ENCODE measurements around the gene ANKRD10.

The ANKRD10 gene

DNA sequence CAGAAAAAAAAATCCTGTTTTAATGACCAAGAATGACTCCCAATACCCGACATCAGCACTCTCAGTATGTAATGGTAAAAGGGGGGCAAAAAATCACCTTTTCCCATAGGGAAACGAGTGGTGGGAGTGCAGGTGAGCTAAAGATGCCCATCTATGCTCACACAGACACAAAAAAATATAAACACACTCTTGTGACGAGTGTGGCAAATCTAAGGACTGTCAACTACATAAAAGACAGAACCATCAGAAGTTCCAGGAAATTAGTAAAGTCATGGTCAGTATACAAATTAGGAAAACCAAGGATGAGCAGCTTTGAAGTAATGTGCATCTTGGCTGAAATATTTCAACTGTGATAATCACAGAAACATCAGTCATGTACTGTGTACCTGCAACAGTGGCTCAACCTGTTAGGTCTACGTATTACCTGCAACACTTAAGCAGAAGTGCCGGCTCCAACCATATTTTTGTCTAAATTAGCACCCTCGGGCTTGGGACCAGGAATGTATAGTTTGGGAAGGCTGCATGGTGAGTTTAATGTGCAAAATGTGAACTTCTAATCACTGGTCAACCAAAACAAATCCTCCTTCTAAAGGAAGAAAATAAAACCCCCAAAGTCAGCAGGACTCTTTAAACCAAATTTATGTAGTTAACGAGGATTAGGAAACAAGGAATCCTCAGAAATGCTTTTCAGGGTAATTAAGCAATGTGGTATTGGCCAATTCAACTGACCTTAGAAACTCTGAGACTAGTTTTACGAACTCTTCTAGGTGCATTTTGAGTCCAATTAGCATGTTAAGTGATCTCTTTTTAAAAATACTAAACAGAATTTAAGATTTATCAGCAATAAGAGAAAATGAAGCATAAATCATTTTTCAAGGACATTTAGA is 24.3 kb downstream of the ANKRD10 start:
- Histone ChIP-seq H3K9me3 (ENCODE audit: control insufficient read depth, insufficient read depth, low read depth, low read length) (no peaks in the 10 kb centered on the region), H3K4me3 (ENCODE audit: low read depth, low read length) (no peak overlapping the region), H3K36me3 (ENCODE audit: control insufficient read depth in 2 of 2, insufficient read depth in 1 of 2, low read length in 2 of 2) (peaks cover 4 to 20% of the 10 kb centered on the region in 2 experiments; a peak in 2 of 3 replicates), H3K27ac (ENCODE audit: extremely low read depth, low read depth, low read length) (no peak overlapping the region), H3K4me1 (ENCODE audit: control insufficient read depth, insufficient read depth, low read length) (no peaks in the 10 kb centered on the region)
- TF ChIP-seq SCRT1 (tag by site-specific recombination; IDR thresholded peaks at IDR 0.05; ENCODE audit: borderline replicate concordance) (peak; percentile 69), WT1 (tag by site-specific recombination; IDR thresholded peaks at IDR 0.05) (0 out of 2 replicates have a peak, but pooled peaks have one; percentile 39), GLIS2 (tag by site-specific recombination; IDR thresholded peaks at IDR 0.05) (no peak), SCRT2 (tag by site-specific recombination; IDR thresholded peaks at IDR 0.05) (0 out of 2 replicates have a peak, but pooled peaks have one; percentile 12), FEZF1 (tag by site-specific recombination; IDR thresholded peaks at IDR 0.05) (peak; percentile 31; the same call in 1 of the 2 replicates)
- TF ChIP-seq, protein P1, sequence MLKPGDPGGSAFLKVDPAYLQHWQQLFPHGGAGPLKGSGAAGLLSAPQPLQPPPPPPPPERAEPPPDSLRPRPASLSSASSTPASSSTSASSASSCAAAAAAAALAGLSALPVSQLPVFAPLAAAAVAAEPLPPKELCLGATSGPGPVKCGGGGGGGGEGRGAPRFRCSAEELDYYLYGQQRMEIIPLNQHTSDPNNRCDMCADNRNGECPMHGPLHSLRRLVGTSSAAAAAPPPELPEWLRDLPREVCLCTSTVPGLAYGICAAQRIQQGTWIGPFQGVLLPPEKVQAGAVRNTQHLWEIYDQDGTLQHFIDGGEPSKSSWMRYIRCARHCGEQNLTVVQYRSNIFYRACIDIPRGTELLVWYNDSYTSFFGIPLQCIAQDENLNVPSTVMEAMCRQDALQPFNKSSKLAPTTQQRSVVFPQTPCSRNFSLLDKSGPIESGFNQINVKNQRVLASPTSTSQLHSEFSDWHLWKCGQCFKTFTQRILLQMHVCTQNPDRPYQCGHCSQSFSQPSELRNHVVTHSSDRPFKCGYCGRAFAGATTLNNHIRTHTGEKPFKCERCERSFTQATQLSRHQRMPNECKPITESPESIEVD (tag by site-specific recombination; IDR thresholded peaks at IDR 0.05) = peak; percentile 84
- POLR2A ChIA-PET = no interaction called here
- CTCF ChIA-PET = interaction anchor here (1.0 kb wide), 1 partner anchor 25 kb away, joined by 3 read pairs; the partner anchor contains the start of gene ANKRD10

DNA sequence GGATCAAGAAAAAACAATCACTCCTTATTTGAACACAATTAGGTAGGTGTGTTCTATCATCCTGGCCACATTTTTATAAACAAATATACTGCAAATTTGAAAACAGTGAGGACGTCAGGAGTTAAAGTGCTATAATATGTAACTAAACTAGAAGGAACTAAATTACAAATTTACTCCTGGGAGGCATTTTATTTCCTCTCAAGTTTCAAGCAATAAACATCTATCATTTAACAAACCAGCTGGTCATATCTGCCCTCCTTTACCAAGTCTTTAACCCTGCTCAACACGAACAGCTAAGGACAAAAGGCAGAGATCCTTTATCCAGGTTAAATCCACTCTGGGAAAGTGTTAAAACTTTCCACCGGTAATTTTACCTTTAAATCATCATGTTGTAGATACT is 26.5 kb downstream of the ANKRD10 start:
- Histone ChIP-seq H3K36me3 (ENCODE audit: control insufficient read depth in 2 of 2, insufficient read depth in 1 of 2, low read length in 2 of 2) (peaks cover 4 to 10% of the 10 kb centered on the region in 2 experiments; a peak in 2 of 3 replicates), H3K27ac (ENCODE audit: extremely low read depth, low read depth, low read length) (no peak overlapping the region), H3K9me3 (ENCODE audit: control insufficient read depth, insufficient read depth, low read depth, low read length) (no peaks in the 10 kb centered on the region), H3K4me3 (ENCODE audit: low read depth, low read length) (no peak overlapping the region), H3K4me1 (ENCODE audit: control insufficient read depth, insufficient read depth, low read length) (no peaks in the 10 kb centered on the region)
- no peak for TF ChIP-seq KLF16 (tag by site-specific recombination; IDR thresholded peaks at IDR 0.05)
- TF ChIP-seq, protein P1 (tag by site-specific recombination; IDR thresholded peaks at IDR 0.05) = peak; percentile 11; the same call in 1 of the 2 replicates
- POLR2A ChIA-PET = no interaction called here
- CTCF ChIA-PET = no interaction called here

DNA sequence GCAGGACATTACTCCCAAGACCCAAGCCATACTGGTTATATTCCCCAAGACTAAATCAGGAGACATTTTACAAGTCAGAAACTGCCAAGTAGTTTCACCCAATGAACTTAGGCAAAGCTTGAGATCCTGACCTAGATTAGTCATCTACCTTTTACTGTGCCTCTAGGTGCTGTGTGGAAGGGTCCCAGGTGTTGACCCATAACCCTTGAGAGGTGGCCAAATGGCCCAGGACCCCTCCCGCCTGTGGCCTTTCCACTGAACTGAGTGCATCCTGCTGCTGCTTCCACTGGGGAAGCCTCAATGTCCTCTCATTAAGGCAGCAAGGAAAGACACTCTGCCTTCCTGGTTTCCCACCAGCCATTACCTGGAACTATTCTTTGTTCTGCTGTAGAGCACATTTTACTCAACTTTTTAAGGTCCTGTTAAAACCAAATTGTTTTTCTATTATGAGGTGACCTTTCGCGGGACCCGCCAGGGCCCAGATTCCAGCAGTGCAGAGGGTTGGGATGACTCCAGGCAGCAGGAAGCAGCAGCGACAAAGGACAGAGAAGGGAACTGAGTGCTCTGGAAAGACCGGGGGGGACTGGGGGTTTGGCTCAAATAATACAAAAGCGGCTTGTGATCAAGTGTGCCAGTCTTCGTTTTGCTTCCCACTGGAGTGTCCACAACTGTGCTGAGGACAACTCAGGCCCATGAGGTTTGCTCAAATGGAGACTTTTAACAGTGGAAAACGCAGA is 27.1 kb downstream of the ANKRD10 start:
- no peak overlapping the region for H3K27ac ChIP-seq (ENCODE audit: extremely low read depth, low read depth, low read length)
- ChIA-PET POLR2A (no interaction called here), CTCF (no interaction called here)

DNA sequence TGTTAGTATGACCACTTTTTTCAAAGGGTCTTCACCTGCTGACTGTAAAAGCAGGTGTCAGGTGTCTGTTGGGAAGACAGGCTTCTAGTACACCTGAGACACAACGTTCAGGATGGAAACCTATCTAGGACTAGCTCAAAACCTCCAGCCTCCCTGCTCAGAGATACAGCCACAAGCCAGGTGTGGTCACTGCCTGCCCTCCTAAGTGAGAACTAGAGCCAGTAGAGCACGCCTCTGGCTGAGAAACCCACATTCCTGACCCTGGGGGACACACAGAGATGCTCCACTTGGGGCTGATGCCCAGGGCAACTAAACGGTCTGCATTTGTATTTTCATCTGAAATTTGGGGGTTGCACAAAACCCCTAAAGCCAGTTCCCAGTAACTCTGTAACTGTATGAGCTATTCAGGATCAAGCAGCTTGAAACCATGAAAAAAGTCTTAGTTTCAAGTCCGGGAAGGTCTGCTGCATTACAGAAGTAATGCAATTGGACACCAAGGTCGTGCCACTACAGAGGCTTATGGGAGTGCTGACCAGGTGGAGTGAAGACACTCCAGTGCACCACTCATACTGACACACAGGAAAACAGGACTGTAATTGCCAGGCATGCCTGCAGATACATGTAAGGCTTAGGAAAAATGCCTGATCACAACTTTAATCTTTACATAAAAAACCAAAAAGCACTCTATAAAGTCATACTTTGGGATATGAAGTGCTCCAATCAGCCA is 27.8 kb downstream of the ANKRD10 start:
- TF ChIP-seq ZNF785 (tag by site-specific recombination; IDR thresholded peaks at IDR 0.05) (no peak), ZFP3 (tag by site-specific recombination; IDR thresholded peaks at IDR 0.05; ENCODE audit: low read depth) (no peak), GLI4 (tag by site-specific recombination; IDR thresholded peaks at IDR 0.05) (no peak), ZNF473 (tag by site-specific recombination; IDR thresholded peaks at IDR 0.05) (no peak), SCRT2 (tag by site-specific recombination; IDR thresholded peaks at IDR 0.05) (peak; percentile 24)
- TF ChIP-seq, protein P2, sequence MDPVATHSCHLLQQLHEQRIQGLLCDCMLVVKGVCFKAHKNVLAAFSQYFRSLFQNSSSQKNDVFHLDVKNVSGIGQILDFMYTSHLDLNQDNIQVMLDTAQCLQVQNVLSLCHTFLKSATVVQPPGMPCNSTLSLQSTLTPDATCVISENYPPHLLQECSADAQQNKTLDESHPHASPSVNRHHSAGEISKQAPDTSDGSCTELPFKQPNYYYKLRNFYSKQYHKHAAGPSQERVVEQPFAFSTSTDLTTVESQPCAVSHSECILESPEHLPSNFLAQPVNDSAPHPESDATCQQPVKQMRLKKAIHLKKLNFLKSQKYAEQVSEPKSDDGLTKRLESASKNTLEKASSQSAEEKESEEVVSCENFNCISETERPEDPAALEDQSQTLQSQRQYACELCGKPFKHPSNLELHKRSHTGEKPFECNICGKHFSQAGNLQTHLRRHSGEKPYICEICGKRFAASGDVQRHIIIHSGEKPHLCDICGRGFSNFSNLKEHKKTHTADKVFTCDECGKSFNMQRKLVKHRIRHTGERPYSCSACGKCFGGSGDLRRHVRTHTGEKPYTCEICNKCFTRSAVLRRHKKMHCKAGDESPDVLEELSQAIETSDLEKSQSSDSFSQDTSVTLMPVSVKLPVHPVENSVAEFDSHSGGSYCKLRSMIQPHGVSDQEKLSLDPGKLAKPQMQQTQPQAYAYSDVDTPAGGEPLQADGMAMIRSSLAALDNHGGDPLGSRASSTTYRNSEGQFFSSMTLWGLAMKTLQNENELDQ (tag by site-specific recombination; IDR thresholded peaks at IDR 0.05; ENCODE audit: low read depth) = no peak
- Histone ChIP-seq H3K9me3 (ENCODE audit: control insufficient read depth, insufficient read depth, low read depth, low read length) (no peaks in the 10 kb centered on the region), H3K4me3 (ENCODE audit: low read depth, low read length) (no peak overlapping the region), H3K27ac (ENCODE audit: extremely low read depth, low read depth, low read length) (no peak overlapping the region), H3K36me3 (ENCODE audit: control insufficient read depth in 2 of 2, insufficient read depth in 1 of 2, low read length in 2 of 2) (peaks cover 0 to under 1% of the 10 kb centered on the region in 2 experiments; a peak in 1 of 3 replicates), H3K4me1 (ENCODE audit: control insufficient read depth, insufficient read depth, low read length) (no peaks in the 10 kb centered on the region)
- ChIA-PET POLR2A (no interaction called here), CTCF (interaction anchor here (0.9 kb wide), 1 partner anchor 37 kb away, joined by 3 read pairs; no protein-coding TSS in a partner anchor)

More for the DNA sequence above, 27.1 kb downstream of the ANKRD10 start:
- no peak overlapping the region for H3K4me3 ChIP-seq (ENCODE audit: low read depth, low read length)
- TF ChIP-seq ZNF768 (tag by site-specific recombination; IDR thresholded peaks at IDR 0.05) = no peak
- no peaks in the 10 kb centered on the region for H3K9me3 ChIP-seq (ENCODE audit: control insufficient read depth, insufficient read depth, low read depth, low read length)
- H3K4me1 ChIP-seq (ENCODE audit: control insufficient read depth, insufficient read depth, low read length) = no peaks in the 10 kb centered on the region
- peaks cover 4% of the 10 kb centered on the region in 2 experiments; a peak in 2 of 3 replicates for H3K36me3 ChIP-seq (ENCODE audit: control insufficient read depth in 2 of 2, insufficient read depth in 1 of 2, low read length in 2 of 2)

Measured in HEK293 (cell line).